ENCODE data around the gene GPRC5C.

GRCh38 chr17:74404789-74405188, 27.1 kb upstream of the GPRC5C start:
- TF ChIP-seq CTCF (IDR thresholded peaks at IDR 0.05; ENCODE audit: extremely low read depth in 1 of 2, insufficient read depth in 1 of 2, low read depth in 1 of 2, low read length in 2 of 2) (no peak), POLR2A (IDR thresholded peaks at IDR 0.05; ENCODE audit: low read depth, low read length) (no peak), FOS (IDR thresholded peaks at IDR 0.05; ENCODE audit: borderline replicate concordance, insufficient read depth, low read length) (no peak), JUN (IDR thresholded peaks at IDR 0.05; ENCODE audit: borderline replicate concordance, insufficient read depth, insufficient read length, low read depth) (no peak), EZH2 (IDR thresholded peaks at IDR 0.05; ENCODE audit: borderline replicate concordance, low read depth, low read length, severe bottlenecking) (no peak), POLR2AphosphoS5 (IDR thresholded peaks at IDR 0.05; ENCODE audit: insufficient read depth, low read depth, low read length) (no peak)
